Endothelial cell (in vitro differentiated cells): ENCODE results near the gene MVB12B. TPM values are rescaled to one million over a fixed set of nuclear protein-coding genes. Genes with fewer than 3 reads are reported as not detected.

Source experiments
- DNase-seq: peaks from one replicate; pipeline ENCODE4 v3.0.0; 2021; ENCODE audit warnings: low spot score
- H3K27ac Mint-ChIP-seq: one replicate; pipeline ENCODE4 v1.8.0; 2021; ENCODE audit warnings: mixed read lengths, inconsistent platforms; ENCODE audit not compliant: unreplicated experiment
- H3K27me3 Mint-ChIP-seq: one replicate; pipeline ENCODE4 v1.8.0; 2021; ENCODE audit warnings: mild to moderate bottlenecking, moderate library complexity, mixed read lengths, inconsistent platforms; ENCODE audit not compliant: unreplicated experiment
- H3K36me3 Mint-ChIP-seq: one replicate; pipeline ENCODE4 v1.8.0; 2021; ENCODE audit warnings: mild to moderate bottlenecking, low read depth, mixed read lengths, inconsistent platforms; ENCODE audit not compliant: unreplicated experiment
- H3K4me1 Mint-ChIP-seq: one replicate; pipeline ENCODE4 v1.8.0; 2021; ENCODE audit warnings: mild to moderate bottlenecking, mixed read lengths, inconsistent platforms; ENCODE audit not compliant: unreplicated experiment
- H3K4me3 Mint-ChIP-seq: one replicate; pipeline ENCODE4 v1.8.0; 2021; ENCODE audit warnings: mild to moderate bottlenecking, mixed read lengths, inconsistent platforms; ENCODE audit not compliant: unreplicated experiment
- H3K9me3 Mint-ChIP-seq: one replicate; pipeline ENCODE4 v1.8.0; 2021; ENCODE audit warnings: mixed read lengths, inconsistent platforms; ENCODE audit not compliant: unreplicated experiment
- CTCF ChIP-seq: fragments of 200-600 bp; sonication (generic); IDR thresholded peaks from one replicate; pipeline ENCODE4 v1.5.0; 2021; ENCODE audit warnings: antibody characterized with exemption; ENCODE audit not compliant: unreplicated experiment
- total RNA-seq: library from RNA; stranded (reverse); fragmentation: NEBNext Ultra II Directional; extraction: Animal tissue kit (Norgen Biotek cat#: 25700); gene quantifications from one replicate; pipeline ENCODE4 v1.2.1, GENCODE V29; 2021; ENCODE audit not compliant: unreplicated experiment

Gene MVB12B
- total RNA-seq, 1 donor from 2014 or later, result 18.8 TPM

GRCh38 chr9:126483468-126484073 is 156.9 kb downstream of the MVB12B start:
- Mint-ChIP-seq H3K27me3 (peaks cover 9% of the 10 kb centered on the region), H3K27ac (no peak overlapping the region), H3K36me3 (peaks cover 13% of the 10 kb centered on the region), H3K4me3 (peak overlapping the region; percentile 33), H3K4me1 (no peaks in the 10 kb centered on the region), H3K9me3 (no peaks in the 10 kb centered on the region)
- no peak for TF ChIP-seq CTCF
- DNase-seq, result no peak

GRCh38 chr9:126485662-126486061 is 159.0 kb downstream of the MVB12B start:
- H3K27me3 Mint-ChIP-seq, result peaks cover 7% of the 10 kb centered on the region
- H3K9me3 Mint-ChIP-seq, result no peaks in the 10 kb centered on the region
- no peak overlapping the region for H3K4me3 Mint-ChIP-seq
- TF ChIP-seq CTCF, result no peak
- no peak for DNase-seq
- H3K36me3 Mint-ChIP-seq, result peaks cover 7% of the 10 kb centered on the region
- no peak overlapping the region for H3K27ac Mint-ChIP-seq
- no peaks in the 10 kb centered on the region for H3K4me1 Mint-ChIP-seq

GRCh38 chr9:126486276-126486675 is 159.6 kb downstream of the MVB12B start:
- Mint-ChIP-seq H3K4me1 (no peaks in the 10 kb centered on the region), H3K27me3 (peaks cover 2% of the 10 kb centered on the region), H3K4me3 (no peak overlapping the region), H3K36me3 (peaks cover 7% of the 10 kb centered on the region), H3K9me3 (no peaks in the 10 kb centered on the region), H3K27ac (no peak overlapping the region)
- no peak for TF ChIP-seq CTCF
- DNase-seq, result no peak

- TF ChIP-seq CTCF, result no peak
- H3K36me3 Mint-ChIP-seq, result peaks cover 7% of the 10 kb centered on the region
- H3K4me3 Mint-ChIP-seq, result no peak overlapping the region
- no peak overlapping the region for H3K27ac Mint-ChIP-seq
- no peak for DNase-seq
- no peaks in the 10 kb centered on the region for H3K9me3 Mint-ChIP-seq
- peaks cover 2% of the 10 kb centered on the region for H3K27me3 Mint-ChIP-seq
- peaks cover 3% of the 10 kb centered on the region for H3K4me1 Mint-ChIP-seq
These were observed 161.2 kb downstream of the MVB12B start for GRCh38 chr9:126487856-126488255.

- Mint-ChIP-seq H3K36me3 (peaks cover 7% of the 10 kb centered on the region), H3K4me3 (no peak overlapping the region), H3K27ac (no peak overlapping the region), H3K4me1 (peaks cover 4% of the 10 kb centered on the region), H3K9me3 (no peaks in the 10 kb centered on the region), H3K27me3 (peaks cover 2% of the 10 kb centered on the region)
- TF ChIP-seq CTCF, result no peak
- DNase-seq, result no peak
These were observed 161.7 kb downstream of the MVB12B start for GRCh38 chr9:126488310-126488709.
